Measurements from ENCODE around the gene TTBK1. TPM values are rescaled to one million over a fixed set of nuclear protein-coding genes. Genes with fewer than 3 reads are reported as not detected.

The TTBK1 gene
- total RNA-seq, 1 experiment from 2014 or later: 0.61 TPM

DNA sequence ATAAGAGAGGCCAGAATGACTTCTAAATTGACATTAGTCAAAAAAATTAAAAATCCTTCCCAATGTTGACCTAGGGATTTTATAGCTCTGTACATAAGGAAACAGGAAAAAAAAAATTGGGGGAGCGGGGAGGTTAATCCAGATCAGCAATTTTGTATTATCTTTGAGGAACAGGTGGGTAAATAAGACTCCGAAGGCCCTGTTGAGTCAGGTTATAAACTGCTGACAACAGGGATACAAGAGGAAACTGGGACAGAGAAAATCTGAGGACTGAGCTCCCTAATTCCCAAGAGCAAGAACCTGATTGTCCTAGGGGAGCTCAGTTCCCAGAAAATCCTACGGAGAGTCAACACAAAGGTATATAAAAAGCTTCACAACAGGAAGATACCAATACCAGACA is 92.2 kb downstream of the TTBK1 start:
- no peak overlapping the region for H3K27ac Mint-ChIP-seq (ENCODE audit: unreplicated experiment)
- CTCF ChIA-PET: interaction anchor here (0.7 to 1.4 kb wide), 5 partner anchors 34 to 433 kb away, joined by 3 to 4 read pairs (median 3); partner anchors contain the start of gene ZNF318
- TF ChIP-seq, protein P1, sequence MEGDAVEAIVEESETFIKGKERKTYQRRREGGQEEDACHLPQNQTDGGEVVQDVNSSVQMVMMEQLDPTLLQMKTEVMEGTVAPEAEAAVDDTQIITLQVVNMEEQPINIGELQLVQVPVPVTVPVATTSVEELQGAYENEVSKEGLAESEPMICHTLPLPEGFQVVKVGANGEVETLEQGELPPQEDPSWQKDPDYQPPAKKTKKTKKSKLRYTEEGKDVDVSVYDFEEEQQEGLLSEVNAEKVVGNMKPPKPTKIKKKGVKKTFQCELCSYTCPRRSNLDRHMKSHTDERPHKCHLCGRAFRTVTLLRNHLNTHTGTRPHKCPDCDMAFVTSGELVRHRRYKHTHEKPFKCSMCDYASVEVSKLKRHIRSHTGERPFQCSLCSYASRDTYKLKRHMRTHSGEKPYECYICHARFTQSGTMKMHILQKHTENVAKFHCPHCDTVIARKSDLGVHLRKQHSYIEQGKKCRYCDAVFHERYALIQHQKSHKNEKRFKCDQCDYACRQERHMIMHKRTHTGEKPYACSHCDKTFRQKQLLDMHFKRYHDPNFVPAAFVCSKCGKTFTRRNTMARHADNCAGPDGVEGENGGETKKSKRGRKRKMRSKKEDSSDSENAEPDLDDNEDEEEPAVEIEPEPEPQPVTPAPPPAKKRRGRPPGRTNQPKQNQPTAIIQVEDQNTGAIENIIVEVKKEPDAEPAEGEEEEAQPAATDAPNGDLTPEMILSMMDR (IDR thresholded peaks at IDR 0.05; ENCODE audit: insufficient read depth in 1 of 2, low read depth in 1 of 2, low read length in 1 of 2, severe bottlenecking in 1 of 2, unreplicated experiment in 1 of 2): no peak
- no peaks in the 10 kb centered on the region for H3K27me3 ChIP-seq (replicated peaks; ENCODE audit: control insufficient read depth, insufficient read depth, low read length)
- no peak overlapping the region for H3K4me3 Mint-ChIP-seq (ENCODE audit: unreplicated experiment)
- peaks cover 15% of the 10 kb centered on the region for H3K36me3 Mint-ChIP-seq (ENCODE audit: insufficient read depth, unreplicated experiment)
- H3K4me3 ChIP-seq (ENCODE audit: low read depth, low read length): no peak overlapping the region
- no TSS peak for BruUV-seq (replicated peaks)
- peak in 1 of 2 experiments; percentile 14 for DNase-seq
- no peaks in the 10 kb centered on the region for H3K9me3 Mint-ChIP-seq (ENCODE audit: unreplicated experiment)
- H3K4me1 ChIP-seq: peaks cover 14% of the 10 kb centered on the region
- intact Hi-C loops (cut with micrococcal nuclease; ENCODE audit: unreplicated experiment): loop anchor here (10.0 kb wide), 1 partner anchor 431 kb away; no protein-coding TSS in a partner anchor
- POLR2A ChIA-PET: no interaction called here
- no peaks in the 10 kb centered on the region for H3K9me3 ChIP-seq
- peaks cover 14% of the 10 kb centered on the region for H3K4me1 Mint-ChIP-seq (ENCODE audit: low read depth, unreplicated experiment)
- peaks cover 3% of the 10 kb centered on the region for H3K27me3 Mint-ChIP-seq (ENCODE audit: insufficient read depth, unreplicated experiment)
- peaks cover 2% of the 10 kb centered on the region for H3K36me3 ChIP-seq (ENCODE audit: control insufficient read depth, insufficient read depth, low read length)

DNA sequence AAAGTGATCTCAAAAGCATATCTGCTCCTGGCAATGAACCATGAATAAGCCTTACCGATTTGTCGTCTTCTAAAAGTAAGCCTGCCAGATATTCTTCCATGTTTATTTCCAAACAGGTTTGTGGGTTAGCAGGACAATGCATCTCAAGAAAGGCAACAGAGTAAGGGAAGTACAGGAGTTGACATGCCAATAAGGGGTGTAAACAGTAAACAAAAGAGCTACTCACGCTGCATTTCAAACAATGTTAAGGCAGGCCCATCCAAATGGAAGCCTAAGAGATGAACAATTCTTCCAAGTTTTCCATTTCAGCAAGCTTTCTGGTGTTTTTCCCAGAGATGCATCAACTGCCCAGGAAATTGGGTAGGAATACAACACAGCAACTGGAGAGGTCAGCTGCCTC is 93.1 kb downstream of the TTBK1 start:
- Mint-ChIP-seq H3K4me1 (ENCODE audit: low read depth, unreplicated experiment) (peaks cover 14% of the 10 kb centered on the region), H3K27ac (ENCODE audit: unreplicated experiment) (no peak overlapping the region), H3K9me3 (ENCODE audit: unreplicated experiment) (no peaks in the 10 kb centered on the region), H3K36me3 (ENCODE audit: insufficient read depth, unreplicated experiment) (peaks cover 19% of the 10 kb centered on the region), H3K4me3 (ENCODE audit: unreplicated experiment) (no peak overlapping the region), H3K27me3 (ENCODE audit: insufficient read depth, unreplicated experiment) (peaks cover 3% of the 10 kb centered on the region)
- ChIA-PET POLR2A (no interaction called here), CTCF (interaction anchor here (1.4 kb wide), 1 partner anchor 73 kb away, joined by 3 read pairs; no protein-coding TSS in a partner anchor)
- BruUV-seq (replicated peaks): no TSS peak
- Histone ChIP-seq H3K4me3 (ENCODE audit: low read depth, low read length) (no peak overlapping the region), H3K9me3 (no peaks in the 10 kb centered on the region), H3K27me3 (replicated peaks; ENCODE audit: control insufficient read depth, insufficient read depth, low read length) (no peaks in the 10 kb centered on the region), H3K36me3 (ENCODE audit: control insufficient read depth, insufficient read depth, low read length) (peaks cover 2% of the 10 kb centered on the region), H3K4me1 (peaks cover 14% of the 10 kb centered on the region)
- TF ChIP-seq, protein P1 (IDR thresholded peaks at IDR 0.05; ENCODE audit: insufficient read depth in 1 of 2, low read depth in 1 of 2, low read length in 1 of 2, severe bottlenecking in 1 of 2, unreplicated experiment in 1 of 2): no peak
- intact Hi-C loops (cut with micrococcal nuclease; ENCODE audit: unreplicated experiment): loop anchor here (10.0 kb wide), 1 partner anchor 432 kb away; no protein-coding TSS in a partner anchor
- no peak for DNase-seq

Other genes starting within 250 kb of the TTBK1 start
- gene MEA1, start 229.5 kb upstream of the TTBK1 start, total RNA-seq (2022): 60.3 and 62.3 TPM in 2 replicates
- 62.9 and 66.8 TPM in 2 replicates for gene KLHDC3, start 229.2 kb upstream of the TTBK1 start, total RNA-seq (2022)
- 71.0 and 74.9 TPM in 2 replicates for gene RRP36, start 221.9 kb upstream of the TTBK1 start, total RNA-seq (2022)
- 25.3 and 26.7 TPM in 2 replicates for gene CUL7, start 189.6 kb upstream of the TTBK1 start, total RNA-seq (2022)
- gene MRPL2, start 184.0 kb upstream of the TTBK1 start, total RNA-seq (2022): 123 and 124 TPM in 2 replicates
- gene KLC4, start 183.8 kb upstream of the TTBK1 start, total RNA-seq (2022): 47.7 and 52.7 TPM in 2 replicates
- 175 and 180 TPM in 2 replicates for gene PTK7, start 167.2 kb upstream of the TTBK1 start, total RNA-seq (2022)
- gene SRF, start 72.2 kb upstream of the TTBK1 start, total RNA-seq (2022): 31.3 and 32.1 TPM in 2 replicates
- 16.7 and 16.8 TPM in 2 replicates for gene CUL9, start 61.3 kb upstream of the TTBK1 start, total RNA-seq (2022)
- gene DNPH1, start 14.0 kb upstream of the TTBK1 start, total RNA-seq (2022): 56.1 and 62.6 TPM in 2 replicates
- not detected in 2 replicates for gene SLC22A7, start 54.8 kb downstream of the TTBK1 start, total RNA-seq (2022)
- gene CRIP3, start 65.3 kb downstream of the TTBK1 start, total RNA-seq (2022): not detected in 2 replicates
- 11.2 and 11.7 TPM in 2 replicates for gene ZNF318, start 126.2 kb downstream of the TTBK1 start, total RNA-seq (2022)
- gene ABCC10, start 184.1 kb downstream of the TTBK1 start, total RNA-seq (2022): 40.1 and 45.1 TPM in 2 replicates
- 0.75 and 1.2 TPM in 2 replicates for gene DLK2, start 212.1 kb downstream of the TTBK1 start, total RNA-seq (2022)
- 34.0 and 39.4 TPM in 2 replicates for gene TJAP1, start 234.1 kb downstream of the TTBK1 start, total RNA-seq (2022)

Measured in Caco-2 (cell line).